ENCODE data around the gene EXT2.

DNA sequence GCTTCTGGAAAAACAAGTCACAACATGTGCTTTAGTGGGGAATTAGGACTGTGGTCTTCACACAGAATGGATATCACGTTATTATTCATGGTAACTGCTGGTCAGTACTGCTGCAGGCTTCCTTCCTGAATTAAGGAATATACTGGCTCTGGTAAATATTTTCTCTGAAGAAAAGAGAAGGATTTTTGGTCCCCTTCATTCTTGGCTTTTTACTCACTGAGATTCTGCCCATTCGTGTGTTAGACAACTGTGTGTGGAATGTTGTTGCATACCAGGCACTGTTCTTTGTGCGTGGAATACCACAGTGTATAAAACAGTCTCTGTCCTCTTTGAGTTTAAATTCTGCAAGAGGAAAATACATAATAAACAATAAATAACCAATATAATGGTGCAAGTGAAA is 134.1 kb downstream of the EXT2 start:
- TF ChIP-seq, protein P1, sequence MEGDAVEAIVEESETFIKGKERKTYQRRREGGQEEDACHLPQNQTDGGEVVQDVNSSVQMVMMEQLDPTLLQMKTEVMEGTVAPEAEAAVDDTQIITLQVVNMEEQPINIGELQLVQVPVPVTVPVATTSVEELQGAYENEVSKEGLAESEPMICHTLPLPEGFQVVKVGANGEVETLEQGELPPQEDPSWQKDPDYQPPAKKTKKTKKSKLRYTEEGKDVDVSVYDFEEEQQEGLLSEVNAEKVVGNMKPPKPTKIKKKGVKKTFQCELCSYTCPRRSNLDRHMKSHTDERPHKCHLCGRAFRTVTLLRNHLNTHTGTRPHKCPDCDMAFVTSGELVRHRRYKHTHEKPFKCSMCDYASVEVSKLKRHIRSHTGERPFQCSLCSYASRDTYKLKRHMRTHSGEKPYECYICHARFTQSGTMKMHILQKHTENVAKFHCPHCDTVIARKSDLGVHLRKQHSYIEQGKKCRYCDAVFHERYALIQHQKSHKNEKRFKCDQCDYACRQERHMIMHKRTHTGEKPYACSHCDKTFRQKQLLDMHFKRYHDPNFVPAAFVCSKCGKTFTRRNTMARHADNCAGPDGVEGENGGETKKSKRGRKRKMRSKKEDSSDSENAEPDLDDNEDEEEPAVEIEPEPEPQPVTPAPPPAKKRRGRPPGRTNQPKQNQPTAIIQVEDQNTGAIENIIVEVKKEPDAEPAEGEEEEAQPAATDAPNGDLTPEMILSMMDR (IDR thresholded peaks at IDR 0.05; ENCODE audit: insufficient read depth, low read length) = no peak
- TF ChIP-seq POLR2AphosphoS5 (IDR thresholded peaks at IDR 0.05; ENCODE audit: low read depth) (no peak), SPI1 (IDR thresholded peaks at IDR 0.05; ENCODE audit: borderline replicate concordance, low read depth) (no peak)

Measured in HL-60 (cell line).